Esophagus muscularis mucosa (tissue), 4 donors: ENCODE data around the gene SEC16B. TPM values are rescaled to one million over a fixed set of nuclear protein-coding genes. Genes with fewer than 3 reads are reported as not detected.

Source experiments
- DNase-seq: peaks from one replicate; pipeline ENCODE4 v3.0.0-alpha.2; 2017; ENCODE audit errors: extremely low spot score
- H3K27ac ChIP-seq, 4 donors: fragments of 200-600 bp; sonication (generic); replicated peaks in 1 of 4; 1 replicate in 3 of 4; 2 replicates in 1 of 4; pipeline ENCODE4 v1.5.1; 2016 to 2019; ENCODE audit warnings: mild to moderate bottlenecking in 1 of 4
- H3K27me3 ChIP-seq, 4 donors: fragments of 200-600 bp; sonication (generic); one replicate each; pipeline versions ENCODE4 v1.5.1 to v1.6.0; 2016 to 2019
- H3K36me3 ChIP-seq, 4 donors: fragments of 200-600 bp; sonication (generic); one replicate each; pipeline ENCODE4 v1.5.1; 2016 to 2019
- H3K4me1 ChIP-seq, 4 donors: fragments of 200-600 bp; sonication (generic); one replicate each; pipeline ENCODE4 v1.5.1; 2016 to 2019
- H3K4me3 ChIP-seq, 4 donors: fragments of 200-600 bp; sonication (generic); 1 replicate in 2 of 4; 2 replicates in 2 of 4; pipeline ENCODE4 v1.5.1; 2016 to 2019; ENCODE audit warnings: mild to moderate bottlenecking in 4 of 4, moderate library complexity in 1 of 4
- H3K9me3 ChIP-seq, 4 donors: fragments of 200-600 bp; sonication (generic); 1 replicate in 3 of 4; 2 replicates in 1 of 4; pipeline ENCODE4 v1.5.1; 2016 to 2019
- EP300 ChIP-seq: sonication (generic); formaldehyde crosslinking; IDR thresholded peaks from one replicate; pipeline ENCODE4 v1.6.1; 2017; ENCODE audit warnings: antibody characterized with exemption
- POLR2A ChIP-seq: fragments of 450-650 bp; IDR thresholded peaks from one replicate; pipeline ENCODE4 v1.6.1; 2017; ENCODE audit warnings: antibody characterized with exemption, moderate library complexity, mild to moderate bottlenecking, low read depth
- POLR2AphosphoS5 ChIP-seq, 2 donors: sonication (generic); formaldehyde crosslinking; IDR thresholded peaks; one replicate each; pipeline ENCODE4 v1.6.1; 2017; ENCODE audit warnings: antibody characterized with exemption in 2 of 2
- WGBS: methylation state at CpG from one replicate; pipeline ENCODE4 v1.1.5; 2018; 5-methylcytosine and 5-hydroxymethylcytosine counted together
- intact Hi-C: fragments of 100-400 bp; cut with DNase I; formaldehyde crosslinking; loops from one replicate; pipeline ENCODE4 v1.15.1; 2023
- total RNA-seq, 4 donors: library from RNA; depleted of rRNA; stranded (reverse); fragments of >200 nt; gene quantifications; one replicate each; pipeline versions ENCODE4 v1.1.0 to v1.2.1, GENCODE V29; 2016
- TF ChIP-seq, protein P1 (sequence below), 3 experiments: fragments of 200-600 bp in 2 of 3; fragments of 450-650 bp in 1 of 3; sonication (generic) in 2 of 3; IDR thresholded peaks; one replicate each; pipeline ENCODE4 v1.5.1; 2017 to 2019; ENCODE audit warnings: antibody characterized with exemption in 3 of 3, mild to moderate bottlenecking in 2 of 3, moderate library complexity in 1 of 3

The SEC16B gene
- total RNA-seq, 4 donors from 2014 or later, result 0.83 to 2.6 (median 1.8) TPM

DNA sequence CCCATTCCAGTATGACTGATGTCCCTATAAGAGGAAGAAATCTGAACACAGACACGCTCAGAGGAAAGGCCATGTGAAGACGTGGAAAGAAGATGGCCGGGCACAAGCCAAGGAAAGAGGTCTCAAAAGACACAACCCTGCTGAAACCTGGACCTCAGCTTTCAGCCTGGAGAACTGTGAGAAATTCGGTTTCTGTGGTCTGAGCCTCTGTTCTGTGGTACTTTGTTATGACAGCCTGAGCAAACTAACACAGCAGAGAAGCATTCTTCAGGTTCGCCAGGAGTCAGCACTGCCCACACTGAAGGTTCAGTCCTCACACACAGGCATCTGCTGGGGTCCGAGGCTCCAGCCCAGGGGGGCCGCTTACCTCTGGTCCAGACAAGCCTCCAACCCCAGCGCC, 37.7 kb downstream of the SEC16B start:
- 72% methylated on average over 5 of the region's 8 CpGs for WGBS
- intact Hi-C loops, result no loop called here
- no peaks in the 10 kb centered on the region for H3K9me3 ChIP-seq
- DNase-seq, result no peak
- H3K4me1 ChIP-seq, result peaks cover 0 to 3% (median under 1%) of the 10 kb centered on the region in 4 donors
- H3K27me3 ChIP-seq, result no peaks in the 10 kb centered on the region
- TF ChIP-seq POLR2A (no peak), EP300 (no peak), POLR2AphosphoS5 (IDR thresholded peaks at IDR 0.05) (no peak)
- TF ChIP-seq, protein P1, sequence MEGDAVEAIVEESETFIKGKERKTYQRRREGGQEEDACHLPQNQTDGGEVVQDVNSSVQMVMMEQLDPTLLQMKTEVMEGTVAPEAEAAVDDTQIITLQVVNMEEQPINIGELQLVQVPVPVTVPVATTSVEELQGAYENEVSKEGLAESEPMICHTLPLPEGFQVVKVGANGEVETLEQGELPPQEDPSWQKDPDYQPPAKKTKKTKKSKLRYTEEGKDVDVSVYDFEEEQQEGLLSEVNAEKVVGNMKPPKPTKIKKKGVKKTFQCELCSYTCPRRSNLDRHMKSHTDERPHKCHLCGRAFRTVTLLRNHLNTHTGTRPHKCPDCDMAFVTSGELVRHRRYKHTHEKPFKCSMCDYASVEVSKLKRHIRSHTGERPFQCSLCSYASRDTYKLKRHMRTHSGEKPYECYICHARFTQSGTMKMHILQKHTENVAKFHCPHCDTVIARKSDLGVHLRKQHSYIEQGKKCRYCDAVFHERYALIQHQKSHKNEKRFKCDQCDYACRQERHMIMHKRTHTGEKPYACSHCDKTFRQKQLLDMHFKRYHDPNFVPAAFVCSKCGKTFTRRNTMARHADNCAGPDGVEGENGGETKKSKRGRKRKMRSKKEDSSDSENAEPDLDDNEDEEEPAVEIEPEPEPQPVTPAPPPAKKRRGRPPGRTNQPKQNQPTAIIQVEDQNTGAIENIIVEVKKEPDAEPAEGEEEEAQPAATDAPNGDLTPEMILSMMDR (IDR thresholded peaks at IDR 0.05), result no peak
- H3K36me3 ChIP-seq, result peaks cover 17 to 71% (median 52%) of the 10 kb centered on the region in 4 donors
- H3K27ac ChIP-seq, result no peak overlapping the region
- no peak overlapping the region for H3K4me3 ChIP-seq

DNA sequence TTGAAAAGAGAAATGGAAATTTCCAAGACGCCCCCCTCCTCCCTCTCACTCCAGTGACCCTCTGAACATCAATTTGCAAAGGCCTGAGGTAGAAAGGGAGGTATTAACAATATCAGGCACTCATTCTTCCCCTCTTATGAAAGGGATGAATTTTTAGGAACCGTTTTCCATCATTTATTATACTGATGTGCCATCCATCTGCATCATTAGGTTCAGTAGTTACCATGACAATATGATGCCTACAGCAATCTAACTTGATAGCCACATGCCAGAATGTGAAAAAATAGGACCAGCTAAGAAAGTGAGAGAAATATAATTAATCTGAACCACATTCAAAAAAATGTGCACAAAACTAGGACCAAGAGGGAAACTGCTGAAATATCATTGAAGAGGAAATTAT, 40.9 kb downstream of the SEC16B start:
- H3K9me3 ChIP-seq, result no peaks in the 10 kb centered on the region
- H3K27ac ChIP-seq, result no peak overlapping the region
- 82% methylated on average over 2 of the region's 2 CpGs for WGBS
- peaks cover 17 to 53% (median 37%) of the 10 kb centered on the region in 4 donors for H3K36me3 ChIP-seq
- intact Hi-C loops, result no loop called here
- H3K4me1 ChIP-seq, result peaks cover 0 to 6% (median 2%) of the 10 kb centered on the region in 4 donors
- no peak for DNase-seq
- TF ChIP-seq POLR2A, result no peak
- TF ChIP-seq EP300, result no peak
- no peaks in the 10 kb centered on the region for H3K27me3 ChIP-seq
- no peak overlapping the region for H3K4me3 ChIP-seq

DNA sequence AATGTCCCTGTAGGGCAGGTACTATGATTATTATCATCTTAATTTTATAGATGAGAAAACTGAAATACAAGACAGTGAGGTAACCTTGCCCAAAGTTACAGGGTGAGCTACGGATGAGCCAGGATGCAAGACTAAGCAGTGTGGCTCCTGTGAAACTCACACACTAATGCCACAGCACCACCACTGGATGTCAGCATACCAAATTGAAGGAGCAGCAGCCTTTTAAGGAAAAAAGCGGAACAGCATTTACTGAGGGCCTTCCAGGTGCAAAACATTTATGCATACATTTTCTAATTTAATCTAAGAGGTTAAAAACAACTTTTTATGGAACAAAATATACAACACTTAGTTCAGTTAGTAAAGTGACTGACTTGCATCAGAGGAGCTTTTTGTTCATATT, 41.7 kb downstream of the SEC16B start:
- H3K9me3 ChIP-seq, result no peaks in the 10 kb centered on the region
- intact Hi-C loops, result no loop called here
- no peaks in the 10 kb centered on the region for H3K27me3 ChIP-seq
- TF ChIP-seq, protein P1 (IDR thresholded peaks at IDR 0.05), result no peak
- TF ChIP-seq POLR2AphosphoS5 (IDR thresholded peaks at IDR 0.05) (no peak), EP300 (no peak), POLR2A (no peak)
- no peak overlapping the region for H3K4me3 ChIP-seq
- peaks cover 13 to 45% (median 32%) of the 10 kb centered on the region in 4 donors for H3K36me3 ChIP-seq
- H3K27ac ChIP-seq, result no peak overlapping the region
- WGBS, result 77% methylated on average over 2 of the region's 2 CpGs
- H3K4me1 ChIP-seq, result peaks cover 0 to 6% (median 2%) of the 10 kb centered on the region in 4 donors
- no peak for DNase-seq

DNA sequence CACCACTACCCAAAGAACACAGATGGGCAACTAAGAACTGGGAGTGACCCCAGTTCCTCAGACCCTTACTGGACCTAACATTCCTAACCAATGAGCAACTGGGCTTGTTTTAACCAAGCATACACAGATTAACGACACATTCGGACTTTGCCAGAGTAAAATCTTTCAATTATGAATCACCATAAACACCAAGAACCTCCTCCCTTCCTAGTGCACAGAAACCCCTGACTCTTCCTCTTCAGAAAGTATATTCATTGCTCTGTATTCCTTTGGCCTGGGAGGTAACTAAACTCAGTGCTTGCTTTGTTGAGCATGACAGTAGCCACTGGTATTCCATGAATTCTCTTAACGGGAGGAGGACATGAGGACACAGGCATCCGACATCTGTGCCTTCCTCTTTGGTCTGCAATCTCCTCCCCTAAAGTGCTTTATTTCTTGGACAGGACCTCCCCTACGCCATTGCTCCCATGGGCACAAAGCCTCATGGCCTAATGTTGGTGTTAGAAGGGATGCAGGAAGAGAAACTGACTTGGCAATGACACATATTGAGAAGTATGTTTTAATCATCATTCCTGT, 42.7 kb downstream of the SEC16B start:
- H3K27me3 ChIP-seq, result no peaks in the 10 kb centered on the region
- no peaks in the 10 kb centered on the region for H3K9me3 ChIP-seq
- peaks cover 0 to 6% (median 2%) of the 10 kb centered on the region in 4 donors for H3K4me1 ChIP-seq
- intact Hi-C loops, result no loop called here
- peaks cover 3 to 34% (median 21%) of the 10 kb centered on the region in 4 donors for H3K36me3 ChIP-seq
- no peak overlapping the region for H3K27ac ChIP-seq
- WGBS, result 77% methylated on average over 5 of the region's 5 CpGs
- TF ChIP-seq POLR2AphosphoS5 (IDR thresholded peaks at IDR 0.05) (no peak), EP300 (no peak), POLR2A (no peak)
- TF ChIP-seq, protein P1 (IDR thresholded peaks at IDR 0.05), result no peak
- H3K4me3 ChIP-seq, result no peak overlapping the region
- DNase-seq, result no peak

DNA sequence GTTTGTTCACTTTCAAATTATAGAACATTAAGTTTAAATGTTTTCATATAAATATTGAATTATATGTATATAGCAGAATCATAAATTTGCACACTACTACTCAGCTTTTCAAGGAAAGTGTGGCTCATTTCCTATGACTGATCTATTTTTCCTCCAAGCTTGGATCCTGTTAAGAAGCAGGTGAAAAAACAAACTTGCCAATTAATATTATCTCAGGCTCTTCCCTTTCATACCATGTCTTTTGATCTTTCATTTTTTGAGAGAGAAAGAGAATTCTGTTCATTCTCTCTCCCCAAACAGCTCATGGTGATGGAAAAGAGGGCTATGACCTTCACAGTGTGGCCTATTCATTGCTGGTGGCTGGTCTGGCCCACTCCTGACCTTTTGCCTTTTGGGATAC, 43.7 kb downstream of the SEC16B start:
- no peak for DNase-seq
- Histone ChIP-seq H3K36me3 (peaks cover 3 to 25% (median 16%) of the 10 kb centered on the region in 4 donors), H3K4me1 (peaks cover 0 to 6% (median 2%) of the 10 kb centered on the region in 4 donors), H3K27ac (no peak overlapping the region), H3K27me3 (no peaks in the 10 kb centered on the region), H3K9me3 (no peaks in the 10 kb centered on the region), H3K4me3 (no peak overlapping the region)
- intact Hi-C loops, result no loop called here
- no peak for TF ChIP-seq EP300
- TF ChIP-seq, protein P1 (IDR thresholded peaks at IDR 0.05), result no peak
- no peak for TF ChIP-seq POLR2AphosphoS5 (IDR thresholded peaks at IDR 0.05)
- TF ChIP-seq POLR2A, result no peak
